ENCODE measurements around the gene KATNAL1.

Gene KATNAL1

GRCh38 chr13:30234619-30235162 lies 72.7 kb downstream of the KATNAL1 start:
- DNase-seq (ENCODE audit: low read depth in 2 of 2), result peak; percentile 8 to 62
- no peak overlapping the region for H3K4me3 ChIP-seq (replicated peaks in 1 of 2; ENCODE audit: low read depth in 2 of 2, low read length in 2 of 2)
- TF ChIP-seq, protein P1, sequence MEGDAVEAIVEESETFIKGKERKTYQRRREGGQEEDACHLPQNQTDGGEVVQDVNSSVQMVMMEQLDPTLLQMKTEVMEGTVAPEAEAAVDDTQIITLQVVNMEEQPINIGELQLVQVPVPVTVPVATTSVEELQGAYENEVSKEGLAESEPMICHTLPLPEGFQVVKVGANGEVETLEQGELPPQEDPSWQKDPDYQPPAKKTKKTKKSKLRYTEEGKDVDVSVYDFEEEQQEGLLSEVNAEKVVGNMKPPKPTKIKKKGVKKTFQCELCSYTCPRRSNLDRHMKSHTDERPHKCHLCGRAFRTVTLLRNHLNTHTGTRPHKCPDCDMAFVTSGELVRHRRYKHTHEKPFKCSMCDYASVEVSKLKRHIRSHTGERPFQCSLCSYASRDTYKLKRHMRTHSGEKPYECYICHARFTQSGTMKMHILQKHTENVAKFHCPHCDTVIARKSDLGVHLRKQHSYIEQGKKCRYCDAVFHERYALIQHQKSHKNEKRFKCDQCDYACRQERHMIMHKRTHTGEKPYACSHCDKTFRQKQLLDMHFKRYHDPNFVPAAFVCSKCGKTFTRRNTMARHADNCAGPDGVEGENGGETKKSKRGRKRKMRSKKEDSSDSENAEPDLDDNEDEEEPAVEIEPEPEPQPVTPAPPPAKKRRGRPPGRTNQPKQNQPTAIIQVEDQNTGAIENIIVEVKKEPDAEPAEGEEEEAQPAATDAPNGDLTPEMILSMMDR (IDR thresholded peaks at IDR 0.05; ENCODE audit: low read depth, low read length), result no peak

DNA sequence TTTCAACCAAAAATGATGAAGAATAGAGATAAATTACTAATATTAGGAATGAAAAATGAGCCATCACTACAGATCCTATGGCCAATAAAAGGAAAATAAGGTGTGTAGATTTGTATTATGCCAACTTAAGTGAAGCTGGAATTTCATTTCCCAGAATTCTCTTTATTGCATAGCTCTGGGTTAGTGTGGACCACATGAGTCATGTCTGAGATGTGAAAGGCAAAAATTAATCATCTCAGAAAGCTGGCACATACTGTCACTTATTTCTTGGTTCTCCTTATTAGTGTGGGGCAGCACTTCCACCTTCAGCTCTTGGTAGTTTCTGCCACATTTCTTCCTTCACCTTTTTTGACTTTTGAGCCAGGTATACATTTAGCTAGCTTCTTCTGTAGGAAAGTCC lies 82.6 kb downstream of the KATNAL1 start:
- H3K4me3 ChIP-seq (replicated peaks in 1 of 2; ENCODE audit: low read depth in 2 of 2, low read length in 2 of 2), result no peak overlapping the region
- TF ChIP-seq, protein P1 (IDR thresholded peaks at IDR 0.05; ENCODE audit: low read depth, low read length), result no peak
- DNase-seq (ENCODE audit: low read depth in 2 of 2), result peak; percentile 10 to 73

DNA sequence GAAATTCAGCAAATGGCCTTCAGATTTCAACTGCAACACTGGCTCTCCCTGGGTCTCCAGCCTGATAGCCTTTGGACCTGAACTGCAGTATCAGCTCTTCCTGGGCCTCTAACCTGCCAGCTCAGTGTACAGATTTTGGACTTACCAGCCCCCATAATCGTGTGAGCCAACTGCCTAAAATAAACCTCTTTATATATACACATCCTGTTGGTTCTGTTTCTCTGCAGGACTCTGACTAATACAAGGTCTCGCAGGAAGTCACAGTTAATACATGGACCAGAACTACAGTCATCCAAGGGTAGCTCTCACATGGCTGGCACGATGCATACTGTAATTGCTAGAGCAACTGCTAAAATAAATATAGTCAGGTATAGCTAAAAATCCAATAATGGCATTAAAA lies 85.1 kb downstream of the KATNAL1 start:
- peak in 1 of 2 donors; percentile 44 for DNase-seq (ENCODE audit: low read depth in 2 of 2)

GRCh38 chr13:30216111-30216510 lies 91.2 kb downstream of the KATNAL1 start:
- TF ChIP-seq, protein P1 (IDR thresholded peaks at IDR 0.05; ENCODE audit: low read depth, low read length), result no peak
- DNase-seq (ENCODE audit: low read depth in 2 of 2), result peak in 1 of 2 donors; percentile 3
- no peak overlapping the region for H3K4me3 ChIP-seq (replicated peaks in 1 of 2; ENCODE audit: low read depth in 2 of 2, low read length in 2 of 2)

More for the DNA sequence above, 85.1 kb downstream of the KATNAL1 start:
- H3K4me3 ChIP-seq (replicated peaks in 1 of 2; ENCODE audit: low read depth in 2 of 2, low read length in 2 of 2), result no peak overlapping the region
- TF ChIP-seq, protein P1 (IDR thresholded peaks at IDR 0.05; ENCODE audit: low read depth, low read length), result no peak

GRCh38 chr13:30212256-30212655 lies 95.1 kb downstream of the KATNAL1 start:
- no peak overlapping the region for H3K4me3 ChIP-seq (replicated peaks in 1 of 2; ENCODE audit: low read depth in 2 of 2, low read length in 2 of 2)
- DNase-seq (ENCODE audit: low read depth in 2 of 2), result no peak
- TF ChIP-seq, protein P1 (IDR thresholded peaks at IDR 0.05; ENCODE audit: low read depth, low read length), result no peak

GRCh38 chr13:30211745-30212144 lies 95.6 kb downstream of the KATNAL1 start:
- TF ChIP-seq, protein P1 (IDR thresholded peaks at IDR 0.05; ENCODE audit: low read depth, low read length), result no peak
- DNase-seq (ENCODE audit: low read depth in 2 of 2), result no peak
- H3K4me3 ChIP-seq (replicated peaks in 1 of 2; ENCODE audit: low read depth in 2 of 2, low read length in 2 of 2), result no peak overlapping the region

DNA sequence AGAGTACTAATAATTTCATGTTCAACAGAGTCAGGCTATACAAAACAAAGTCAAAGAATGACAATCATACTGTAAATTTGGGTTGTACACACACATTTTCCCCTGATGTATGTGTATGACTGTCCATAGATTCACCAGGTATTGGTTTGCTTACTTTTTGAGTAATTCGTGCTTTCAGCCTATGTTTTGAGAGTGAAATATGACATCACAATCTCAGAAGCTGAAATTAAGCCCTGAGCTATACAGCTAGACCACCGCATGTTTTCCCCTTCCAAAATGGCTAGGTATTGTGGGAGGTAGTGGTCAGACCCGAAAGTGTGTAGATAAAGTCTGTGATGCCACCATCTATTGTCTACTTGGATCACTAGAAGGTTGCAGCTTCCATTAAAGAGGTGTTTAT lies 102.8 kb downstream of the KATNAL1 start:
- DNase-seq (ENCODE audit: low read depth in 2 of 2), result no peak
- TF ChIP-seq, protein P1 (IDR thresholded peaks at IDR 0.05; ENCODE audit: low read depth, low read length), result no peak
- H3K4me3 ChIP-seq (replicated peaks in 1 of 2; ENCODE audit: low read depth in 2 of 2, low read length in 2 of 2), result no peak overlapping the region

Data from cardiac fibroblast (primary cell).